HepG2 (cell line): Measurements from ENCODE around the gene BBOX1. TPM values are rescaled to one million over a fixed set of nuclear protein-coding genes. Genes with fewer than 3 reads are reported as not detected.

ENCODE experiments used
- ATAC-seq: fragments of 200-7000 bp; cut with Tn5 transposase; 3 replicates; pipeline ENCODE4 v1.9.1; 2020; ENCODE audit warnings: mild to moderate bottlenecking, moderate library complexity
- BruUV-seq: library from RNA; stranded (reverse); fragments of 400-500 nt; replicated peaks from 2 replicates; lab custom pipeline; 2021; lab: Mats Ljungman, UMichigan
- CTCF ChIA-PET: fragments of 300-600 bp; formaldehyde crosslinking; extraction: SDS; loops from one replicate; lab custom pipeline; 2021; ENCODE audit warnings: low total read pairs, inconsistent platforms, low intra/inter-chr PET ratio; lab: Yijun Ruan, JAX
- POLR2A ChIA-PET: fragments of 350-600 bp; sonication (Branson Sonifier 250); formaldehyde crosslinking; loops from one replicate; lab custom pipeline; 2020; ENCODE audit warnings: antibody characterized with exemption, inconsistent platforms; lab: Yijun Ruan, JAX
- DNase-seq: peaks from one replicate; pipeline ENCODE4 v3.0.0-alpha.2; 2015; ENCODE audit warnings: low spot score
- FAIRE-seq: peaks from 3 replicates; lab custom pipeline; 2011; peaks lifted over from hg19 to GRCh38; lab: Jason Lieb, UNC
- H2AFZ ChIP-seq: one replicate; pipeline ENCODE4 v1.6.1; 2011; ENCODE audit warnings: low read length, inconsistent platforms
- H3K27ac ChIP-seq: fragments of 300-600 bp; 3 replicates; pipeline ENCODE4 v1.8.0; 2011; ENCODE audit warnings: mixed run types, mild to moderate bottlenecking, mixed read lengths, low read length, inconsistent platforms; ENCODE audit not compliant: insufficient read depth; ENCODE audit errors: extremely low read length
- H3K27me3 ChIP-seq, 2 experiments: fragments of 200-600 bp in 1 of 2; 2 replicates in 1 of 2; 3 replicates in 1 of 2; pipeline versions ENCODE4 v1.6.0 to v1.8.0; 2011; ENCODE audit warnings: low read length in 2 of 2, mild to moderate bottlenecking in 2 of 2, moderate library complexity in 2 of 2, inconsistent platforms in 1 of 2; ENCODE audit not compliant: insufficient read depth in 2 of 2, control insufficient read depth in 1 of 2
- H3K36me3 ChIP-seq, 2 experiments: fragments of 200-600 bp in 1 of 2; replicated peaks in 1 of 2; 2 replicates in 1 of 2; 3 replicates in 1 of 2; pipeline versions ENCODE4 v1.5.1 to v1.8.0; 2011; ENCODE audit warnings: low read length in 2 of 2, inconsistent platforms in 1 of 2; ENCODE audit not compliant: insufficient read depth in 2 of 2, control insufficient read depth in 1 of 2
- H3K4me1 ChIP-seq: 2 replicates; pipeline ENCODE4 v1.5.1; 2012; ENCODE audit warnings: low read length, inconsistent platforms; ENCODE audit not compliant: insufficient read depth
- H3K4me2 ChIP-seq: 2 replicates; pipeline ENCODE4 v1.6.0; 2011; ENCODE audit warnings: low read depth, low read length, inconsistent platforms
- H3K4me3 ChIP-seq, 3 experiments: fragments of 200-600 bp in 1 of 3; sonication (generic), shearing (Covaris generic) in 1 of 3; replicated peaks in 1 of 3; 2 replicates each; pipeline ENCODE4 v1.5.1; 2011 to 2016; ENCODE audit warnings: low read length in 3 of 3, inconsistent platforms in 2 of 3, low read depth in 2 of 3, mild to moderate bottlenecking in 2 of 3, control low read depth in 1 of 3, mixed read lengths in 1 of 3; ENCODE audit not compliant: insufficient read depth in 1 of 3
- H3K79me2 ChIP-seq: one replicate; pipeline ENCODE4 v1.6.1; 2011; ENCODE audit warnings: low read length, inconsistent platforms; ENCODE audit not compliant: insufficient read depth
- H3K9ac ChIP-seq: 2 replicates; pipeline ENCODE4 v1.6.0; 2011; ENCODE audit warnings: mild to moderate bottlenecking, low read depth, low read length, inconsistent platforms; ENCODE audit not compliant: insufficient read depth
- H3K9me3 ChIP-seq: 2 replicates; pipeline ENCODE4 v1.5.1; 2012; ENCODE audit warnings: mild to moderate bottlenecking, low read length
- H4K20me1 ChIP-seq: 2 replicates; pipeline ENCODE4 v1.6.0; 2011; ENCODE audit warnings: inconsistent platforms, mild to moderate bottlenecking, low read length, moderate library complexity; ENCODE audit not compliant: insufficient read depth
- ATRX ChIP-seq: sonication (generic); formaldehyde crosslinking; IDR thresholded peaks from 2 replicates; pipeline ENCODE4 v1.4.0; 2020; ENCODE audit warnings: missing genetic modification reagents, borderline replicate concordance
- ETV6 ChIP-seq: sonication (generic); formaldehyde crosslinking; conservative IDR thresholded peaks from 2 replicates; pipeline ENCODE4 v1.4.0; 2020; ENCODE audit warnings: missing genetic modification reagents
- EZH2 ChIP-seq: conservative IDR thresholded peaks from 2 replicates; pipeline ENCODE4 v1.6.1; 2012; ENCODE audit warnings: mild to moderate bottlenecking, low read depth, low read length, moderate library complexity
- HMG20A ChIP-seq: IDR thresholded peaks from 2 replicates; pipeline ENCODE4 v1.6.1; 2016; ENCODE audit warnings: borderline replicate concordance
- NCOA5 ChIP-seq: sonication (generic); formaldehyde crosslinking; IDR thresholded peaks from 2 replicates; pipeline ENCODE4 v1.4.0; 2020; ENCODE audit warnings: missing genetic modification reagents
- NONO ChIP-seq, 2 experiments: fragments of 450-650 bp in 1 of 2; sonication (generic) in 1 of 2; formaldehyde crosslinking in 1 of 2; IDR thresholded peaks in 1 of 2; conservative IDR thresholded peaks in 1 of 2; 2 replicates each; pipeline versions ENCODE4 v1.6.1 to v1.8.0; 2017 to 2022; ENCODE audit warnings: mild to moderate bottlenecking in 1 of 2, missing genetic modification reagents in 1 of 2, moderate library complexity in 1 of 2
- PCBP1 ChIP-seq: fragments of 200-400 bp; formaldehyde crosslinking; IDR thresholded peaks from 2 replicates; pipeline ENCODE4 v1.6.1; 2017; ENCODE audit warnings: mild to moderate bottlenecking, low read depth, low read length, borderline replicate concordance
- PCBP2 ChIP-seq: fragments of 200-400 bp; formaldehyde crosslinking; optimal IDR thresholded peaks from 2 replicates; pipeline ENCODE3; 2018; ENCODE audit warnings: low read length, low read depth; ENCODE audit not compliant: poor library complexity, severe bottlenecking
- POLR2AphosphoS5 ChIP-seq: IDR thresholded peaks from 2 replicates; pipeline ENCODE4 v1.6.1; 2012; ENCODE audit warnings: low read depth, low read length
- RARA ChIP-seq: IDR thresholded peaks from 2 replicates; pipeline ENCODE4 v1.6.1; 2016; ENCODE audit warnings: missing genetic modification reagents, missing compliant biosample characterization
- SOX13 ChIP-seq, 3 experiments: fragments of 450-650 bp in 1 of 3; sonication (generic) in 1 of 3; formaldehyde crosslinking in 1 of 3; IDR thresholded peaks in 2 of 3; conservative IDR thresholded peaks in 1 of 3; 2 replicates each; pipeline versions ENCODE4 v1.5.0 to v1.6.1; 2016 to 2020; ENCODE audit warnings: antibody characterized with exemption in 1 of 3, mild to moderate bottlenecking in 1 of 3, missing compliant biosample characterization in 1 of 3, missing genetic modification reagents in 1 of 3, moderate library complexity in 1 of 3
- ZFP90 ChIP-seq: sonication (generic); formaldehyde crosslinking; IDR thresholded peaks from 2 replicates; pipeline ENCODE4 v1.8.0; 2022; ENCODE audit warnings: missing genetic modification reagents, mild to moderate bottlenecking, inconsistent platforms, borderline replicate concordance
- ZNF556 ChIP-seq: sonication (generic); formaldehyde crosslinking; IDR thresholded peaks from 2 replicates; pipeline ENCODE4 v1.4.0; 2020; ENCODE audit warnings: mild to moderate bottlenecking, missing genetic modification reagents, borderline replicate concordance
- ZNF749 ChIP-seq: sonication (generic); formaldehyde crosslinking; IDR thresholded peaks from 2 replicates; pipeline ENCODE4 v1.8.0; 2022; ENCODE audit warnings: mild to moderate bottlenecking, missing genetic modification reagents, moderate library complexity, borderline replicate concordance
- ZSCAN31 ChIP-seq: sonication (generic); formaldehyde crosslinking; IDR thresholded peaks from 2 replicates; pipeline ENCODE4 v1.5.0; 2020; ENCODE audit warnings: low read depth, mild to moderate bottlenecking, missing genetic modification reagents
- WGBS: methylation state at CpG from one replicate; pipeline ENCODE4 v1.1.6; 2017; ENCODE audit warnings: low lambda C conversion rate; 5-methylcytosine and 5-hydroxymethylcytosine counted together
- in situ Hi-C: cut with HindIII; loops from 2 replicates; pipeline ENCODE4 v1.10.0; 2017; ENCODE audit warnings: low pct_unique_long_range_greater_than_20kb; ENCODE audit not compliant: extremely low pct_ligation_motif_present
- intact Hi-C: fragments of 100-400 bp; cut with micrococcal nuclease; formaldehyde crosslinking; loops from one replicate; pipeline ENCODE4 v1.10.0; 2022; ENCODE audit not compliant: unreplicated experiment
- polyA plus RNA-seq, 8 experiments: library from polyadenylated mRNA; depleted of rRNA in 3 of 8; stranded (reverse) in 7 of 8; unstranded in 1 of 8; fragments of >200 nt; fragmentation: Illumina TruSeq in 4 of 8; extraction: Trizol in 4 of 8; gene quantifications; 2 replicates each; pipeline versions ENCODE4 v1.2.1 to v1.2.3, GENCODE V29; 2011 to 2016; ENCODE audit warnings: low read depth in 4 of 8, missing spikeins in 1 of 8, mixed read lengths in 1 of 8; ENCODE audit not compliant: insufficient read depth in 1 of 8
- total RNA-seq, 5 experiments: library from RNA; depleted of rRNA; stranded (reverse); fragments of >200 nt; fragmentation: Illumina TruSeq; extraction: Trizol; gene quantifications; 2 replicates each; pipeline ENCODE4 v1.2.3, GENCODE V29; 2016; ENCODE audit warnings: low read depth in 1 of 5
- TF ChIP-seq, protein P1 (sequence below): sonication (generic); formaldehyde crosslinking; IDR thresholded peaks from 2 replicates; pipeline ENCODE4 v1.5.0; 2020; ENCODE audit warnings: missing genetic modification reagents

Gene BBOX1
- total and polyA plus RNA-seq, 2 of the 13 experiments (the other 11 are each of a cell fraction or from before 2014, with no cell fraction given), result not detected

DNA sequence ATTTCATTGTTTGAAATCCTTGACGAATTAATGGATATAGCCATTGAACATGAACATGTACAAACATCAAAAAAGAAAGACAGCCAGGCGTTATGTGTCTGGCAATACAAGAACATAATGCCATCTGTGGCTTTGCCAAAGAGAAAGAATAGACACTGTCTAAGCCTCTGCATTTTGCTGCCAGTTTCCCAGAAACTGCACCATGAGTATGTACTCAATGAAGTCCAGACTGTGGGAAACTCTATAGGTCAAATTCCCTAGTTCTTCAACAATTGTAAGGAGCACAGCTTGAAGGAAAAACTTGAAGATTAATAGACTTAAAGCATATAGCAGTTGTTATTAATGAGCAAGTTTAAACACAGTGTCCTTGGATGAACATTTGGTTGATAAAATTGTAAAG, 71.3 kb downstream of the BBOX1 start (continued):
- TF ChIP-seq, protein P1, sequence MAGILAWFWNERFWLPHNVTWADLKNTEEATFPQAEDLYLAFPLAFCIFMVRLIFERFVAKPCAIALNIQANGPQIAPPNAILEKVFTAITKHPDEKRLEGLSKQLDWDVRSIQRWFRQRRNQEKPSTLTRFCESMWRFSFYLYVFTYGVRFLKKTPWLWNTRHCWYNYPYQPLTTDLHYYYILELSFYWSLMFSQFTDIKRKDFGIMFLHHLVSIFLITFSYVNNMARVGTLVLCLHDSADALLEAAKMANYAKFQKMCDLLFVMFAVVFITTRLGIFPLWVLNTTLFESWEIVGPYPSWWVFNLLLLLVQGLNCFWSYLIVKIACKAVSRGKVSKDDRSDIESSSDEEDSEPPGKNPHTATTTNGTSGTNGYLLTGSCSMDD (CRISPR knock-in tag), result no peak

DNA sequence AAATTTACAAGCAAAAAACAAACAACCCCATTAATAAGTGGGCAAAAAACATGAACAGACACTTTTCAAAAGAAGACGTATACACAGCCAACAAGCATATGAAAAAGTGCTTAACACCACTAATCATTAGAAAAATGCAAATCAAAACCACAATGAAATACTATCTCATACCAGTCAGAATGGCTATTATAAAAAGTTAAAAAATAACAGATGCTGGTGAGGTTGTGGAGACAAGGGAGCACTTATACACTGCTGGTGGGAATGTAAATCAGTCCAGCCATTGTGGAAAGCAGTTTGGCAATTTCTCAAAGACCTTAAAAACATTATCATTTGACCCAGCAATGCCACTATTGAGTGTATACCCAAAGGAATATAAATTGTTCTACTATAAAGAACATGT, 72.3 kb downstream of the BBOX1 start:
- H3K79me2 ChIP-seq, result no peaks in the 10 kb centered on the region
- ChIA-PET POLR2A (no interaction called here), CTCF (no interaction called here)
- H3K4me3 ChIP-seq, result no peak overlapping the region
- no peak for ATAC-seq
- 0% methylated on average over 1 of the region's 1 CpG for WGBS
- H3K4me2 ChIP-seq, result no peak overlapping the region
- H3K9ac ChIP-seq, result no peak overlapping the region
- no peaks in the 10 kb centered on the region for H4K20me1 ChIP-seq
- intact Hi-C loops, result no loop called here
- no TSS peak for BruUV-seq
- DNase-seq, result no peak
- no peaks in the 10 kb centered on the region for H3K9me3 ChIP-seq
- TF ChIP-seq SOX13 (IDR thresholded peaks at IDR 0.05), result no peak
- TF ChIP-seq SOX13 (CRISPR knock-in tag; conservative IDR thresholded peaks at IDR 0.05 in 1 of 2, IDR thresholded peaks at IDR 0.05 in 1 of 2), result no peak
- H3K36me3 ChIP-seq, result no peaks in the 10 kb centered on the region
- no peak overlapping the region for H3K27ac ChIP-seq
- no peaks in the 10 kb centered on the region for H3K4me1 ChIP-seq
- in situ Hi-C loops, result no loop called here
- no peaks in the 10 kb centered on the region for H3K27me3 ChIP-seq
- no peak overlapping the region for H2AFZ ChIP-seq
- no peak for FAIRE-seq

DNA sequence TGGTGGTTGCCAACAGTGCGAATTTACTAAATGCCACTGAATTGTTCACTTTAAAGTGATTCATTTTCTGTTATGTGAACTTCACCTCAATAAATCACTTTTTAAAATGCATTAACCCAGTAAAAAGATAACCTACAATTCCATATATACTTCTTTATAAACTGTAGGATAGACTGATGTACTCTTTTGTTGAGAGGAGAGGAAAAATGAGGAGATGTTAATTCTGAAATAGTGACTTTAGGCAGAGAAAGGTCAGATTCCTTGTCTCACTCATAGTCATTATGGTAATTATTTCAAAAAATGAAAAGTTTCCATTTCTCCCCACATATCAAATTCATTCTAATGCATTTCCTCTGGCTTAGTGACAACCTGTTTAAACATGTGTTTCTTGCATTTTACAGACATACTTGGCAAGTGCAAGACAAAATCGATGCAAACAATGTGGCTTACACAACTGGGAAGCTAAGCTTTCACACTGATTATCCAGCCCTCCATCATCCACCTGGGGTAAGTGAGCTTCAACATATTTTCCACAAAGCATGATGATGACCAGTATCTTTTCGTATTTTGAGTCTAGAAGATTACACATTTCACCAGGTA, 74.5 kb downstream of the BBOX1 start:
- Histone ChIP-seq H3K4me3 (no peak overlapping the region), H3K27me3 (no peaks in the 10 kb centered on the region), H2AFZ (no peak overlapping the region), H3K9ac (no peak overlapping the region), H3K79me2 (no peaks in the 10 kb centered on the region), H3K9me3 (no peaks in the 10 kb centered on the region), H3K4me1 (no peaks in the 10 kb centered on the region), H3K27ac (no peak overlapping the region), H3K4me2 (no peak overlapping the region), H3K36me3 (no peaks in the 10 kb centered on the region), H4K20me1 (no peaks in the 10 kb centered on the region)
- DNase-seq (no peak), ATAC-seq (no peak), FAIRE-seq (no peak)
- in situ Hi-C loops, result no loop called here
- BruUV-seq, result no TSS peak
- CTCF ChIA-PET, result no interaction called here
- intact Hi-C loops, result no loop called here
- POLR2A ChIA-PET, result no interaction called here
- 1% methylated on average over 3 of the region's 3 CpGs for WGBS
- TF ChIP-seq PCBP1 (no peak), ATRX (no peak), ZSCAN31 (CRISPR knock-in tag) (no peak), PCBP2 (no peak), NCOA5 (CRISPR knock-in tag) (no peak), POLR2AphosphoS5 (no peak), ZNF749 (no peak), HMG20A (no peak), ETV6 (CRISPR knock-in tag) (no peak), ZNF556 (CRISPR knock-in tag) (no peak), RARA (CRISPR knock-in tag) (no peak), EZH2 (no peak), NONO (IDR thresholded peaks at IDR 0.05) (no peak), NONO (CRISPR knock-in tag; conservative IDR thresholded peaks at IDR 0.05) (no peak), ZFP90 (CRISPR knock-in tag) (no peak)
